Neural crest cell (in vitro differentiated cells): Measurements from ENCODE around the gene ADAMTS15. TPM values are rescaled to one million over a fixed set of nuclear protein-coding genes. Genes with fewer than 3 reads are reported as not detected.

Experiments
- DNase-seq: peaks from one replicate; pipeline ENCODE4 v3.0.0; 2021; ENCODE audit warnings: low read depth, mixed read lengths, low spot score
- H3K27ac Mint-ChIP-seq: one replicate; pipeline ENCODE4 v1.8.0; 2021; ENCODE audit warnings: mild to moderate bottlenecking, mixed read lengths; ENCODE audit not compliant: unreplicated experiment
- H3K27me3 Mint-ChIP-seq: 2 replicates; pipeline ENCODE4 v1.8.0; 2021; ENCODE audit warnings: low read depth, mild to moderate bottlenecking, mixed read lengths
- H3K36me3 Mint-ChIP-seq: 2 replicates; pipeline ENCODE4 v1.8.0; 2021; ENCODE audit warnings: low read depth, mild to moderate bottlenecking, mixed read lengths
- H3K4me1 Mint-ChIP-seq: 2 replicates; pipeline ENCODE4 v1.8.0; 2021; ENCODE audit warnings: mixed read lengths
- H3K4me3 Mint-ChIP-seq: one replicate; pipeline ENCODE4 v1.8.0; 2021; ENCODE audit warnings: mild to moderate bottlenecking, mixed read lengths
- H3K9me3 Mint-ChIP-seq: 2 replicates; pipeline ENCODE4 v1.8.0; 2021; ENCODE audit warnings: mixed read lengths
- CTCF ChIP-seq: fragments of 200-600 bp; sonication (generic); conservative IDR thresholded peaks from 2 replicates; pipeline ENCODE4 v1.5.0; 2021; ENCODE audit warnings: antibody characterized with exemption, mild to moderate bottlenecking
- total RNA-seq: library from RNA; stranded (reverse); gene quantifications from 2 replicates; pipeline ENCODE4 v1.2.1, GENCODE V29; 2021

Gene ADAMTS15
- total RNA-seq, 1 donor from 2014 or later, result 7.7 TPM

GRCh38 chr11:130415731-130416529, 32.5 kb upstream of the ADAMTS15 start:
- peaks cover 5% of the 10 kb centered on the region for H3K4me1 Mint-ChIP-seq
- no peak for TF ChIP-seq CTCF
- DNase-seq, result no peak
- no peak overlapping the region for H3K27ac Mint-ChIP-seq
- H3K36me3 Mint-ChIP-seq, result no peaks in the 10 kb centered on the region
- no peaks in the 10 kb centered on the region for H3K9me3 Mint-ChIP-seq
- peaks cover 16% of the 10 kb centered on the region for H3K27me3 Mint-ChIP-seq
- no peak overlapping the region for H3K4me3 Mint-ChIP-seq

- no peak overlapping the region for H3K4me3 Mint-ChIP-seq
These were observed 31.9 kb upstream of the ADAMTS15 start for GRCh38 chr11:130416530-130416882.

GRCh38 chr11:130416906-130417305, 31.5 kb upstream of the ADAMTS15 start:
- Mint-ChIP-seq H3K36me3 (no peaks in the 10 kb centered on the region), H3K27ac (no peak overlapping the region)

More at GRCh38 chr11:130416530-130416882, 31.9 kb upstream of the ADAMTS15 start:
- H3K9me3 Mint-ChIP-seq, result no peaks in the 10 kb centered on the region
- TF ChIP-seq CTCF, result no peak
- no peak for DNase-seq
- peaks cover 19% of the 10 kb centered on the region for H3K27me3 Mint-ChIP-seq
- no peaks in the 10 kb centered on the region for H3K36me3 Mint-ChIP-seq
- peaks cover 5% of the 10 kb centered on the region for H3K4me1 Mint-ChIP-seq
- no peak overlapping the region for H3K27ac Mint-ChIP-seq

GRCh38 chr11:130418210-130418609, 30.2 kb upstream of the ADAMTS15 start:
- Mint-ChIP-seq H3K27ac (no peak overlapping the region), H3K36me3 (no peaks in the 10 kb centered on the region), H3K9me3 (no peaks in the 10 kb centered on the region), H3K27me3 (peaks cover 26% of the 10 kb centered on the region), H3K4me1 (peaks cover 5% of the 10 kb centered on the region), H3K4me3 (no peak overlapping the region)
- TF ChIP-seq CTCF, result no peak
- no peak for DNase-seq

More at GRCh38 chr11:130416906-130417305, 31.5 kb upstream of the ADAMTS15 start:
- TF ChIP-seq CTCF, result no peak
- Mint-ChIP-seq H3K9me3 (no peaks in the 10 kb centered on the region), H3K27me3 (peaks cover 19% of the 10 kb centered on the region), H3K4me1 (peaks cover 5% of the 10 kb centered on the region), H3K4me3 (no peak overlapping the region)
- no peak for DNase-seq

GRCh38 chr11:130418756-130419155, 29.7 kb upstream of the ADAMTS15 start:
- TF ChIP-seq CTCF, result no peak
- H3K4me1 Mint-ChIP-seq, result peaks cover 5% of the 10 kb centered on the region
- H3K27ac Mint-ChIP-seq, result no peak overlapping the region
- no peak for DNase-seq
- H3K27me3 Mint-ChIP-seq, result peaks cover 27% of the 10 kb centered on the region
- H3K36me3 Mint-ChIP-seq, result no peaks in the 10 kb centered on the region
- H3K9me3 Mint-ChIP-seq, result no peaks in the 10 kb centered on the region
- no peak overlapping the region for H3K4me3 Mint-ChIP-seq
